GM20000 (cell line): ENCODE results near the gene AFF3.

Experiments
- DNase-seq: peaks from one replicate; pipeline ENCODE4 v3.0.0; 2012; ENCODE audit warnings: low spot score
- CTCF ChIP-seq: IDR thresholded peaks from 2 replicates; pipeline ENCODE4 v1.5.1; 2012; ENCODE audit warnings: mild to moderate bottlenecking, control low read depth; ENCODE audit errors: extremely low read depth, missing control alignments

AFF3 gene

GRCh38 chr2:100135415-100135814 is 7.0 kb downstream of the AFF3 start:
- no peak for DNase-seq
- TF ChIP-seq CTCF = no peak

GRCh38 chr2:100130595-100131391 is 11.6 kb downstream of the AFF3 start:
- no peak for DNase-seq
- no peak for TF ChIP-seq CTCF

GRCh38 chr2:100126897-100127401 is 15.4 kb downstream of the AFF3 start:
- TF ChIP-seq CTCF = no peak
- DNase-seq = no peak

- DNase-seq = no peak
- TF ChIP-seq CTCF = no peak
These were observed 16.2 kb downstream of the AFF3 start for GRCh38 chr2:100126201-100126600.

- DNase-seq = no peak
- TF ChIP-seq CTCF = no peak
These were observed 16.8 kb downstream of the AFF3 start for GRCh38 chr2:100125626-100126025.

- no peak for TF ChIP-seq CTCF
- no peak for DNase-seq
These were observed 17.6 kb downstream of the AFF3 start for GRCh38 chr2:100124761-100125160.

- no peak for DNase-seq
- no peak for TF ChIP-seq CTCF
These were observed 21.2 kb downstream of the AFF3 start for GRCh38 chr2:100121124-100121718.
